GM03348 (cell line): ENCODE data around the gene RRP1B.
"Not testable (repeated sequence)": the region's sequence is repeated elsewhere in the genome, so short reads cannot be mapped to it uniquely, and the experiment has no call there.

ENCODE experiments used
- DNase-seq: peaks from one replicate; pipeline ENCODE4 v3.0.0; 2012; ENCODE audit warnings: low spot score

RRP1B gene

GRCh38 chr21:43697758-43698643 is 38.6 kb downstream of the RRP1B start:
- no peak for DNase-seq

- DNase-seq, result not testable (repeated sequence)
These were observed 40.1 kb downstream of the RRP1B start for GRCh38 chr21:43699492-43699777.

GRCh38 chr21:43699933-43700599 is 40.7 kb downstream of the RRP1B start:
- no peak for DNase-seq

DNA sequence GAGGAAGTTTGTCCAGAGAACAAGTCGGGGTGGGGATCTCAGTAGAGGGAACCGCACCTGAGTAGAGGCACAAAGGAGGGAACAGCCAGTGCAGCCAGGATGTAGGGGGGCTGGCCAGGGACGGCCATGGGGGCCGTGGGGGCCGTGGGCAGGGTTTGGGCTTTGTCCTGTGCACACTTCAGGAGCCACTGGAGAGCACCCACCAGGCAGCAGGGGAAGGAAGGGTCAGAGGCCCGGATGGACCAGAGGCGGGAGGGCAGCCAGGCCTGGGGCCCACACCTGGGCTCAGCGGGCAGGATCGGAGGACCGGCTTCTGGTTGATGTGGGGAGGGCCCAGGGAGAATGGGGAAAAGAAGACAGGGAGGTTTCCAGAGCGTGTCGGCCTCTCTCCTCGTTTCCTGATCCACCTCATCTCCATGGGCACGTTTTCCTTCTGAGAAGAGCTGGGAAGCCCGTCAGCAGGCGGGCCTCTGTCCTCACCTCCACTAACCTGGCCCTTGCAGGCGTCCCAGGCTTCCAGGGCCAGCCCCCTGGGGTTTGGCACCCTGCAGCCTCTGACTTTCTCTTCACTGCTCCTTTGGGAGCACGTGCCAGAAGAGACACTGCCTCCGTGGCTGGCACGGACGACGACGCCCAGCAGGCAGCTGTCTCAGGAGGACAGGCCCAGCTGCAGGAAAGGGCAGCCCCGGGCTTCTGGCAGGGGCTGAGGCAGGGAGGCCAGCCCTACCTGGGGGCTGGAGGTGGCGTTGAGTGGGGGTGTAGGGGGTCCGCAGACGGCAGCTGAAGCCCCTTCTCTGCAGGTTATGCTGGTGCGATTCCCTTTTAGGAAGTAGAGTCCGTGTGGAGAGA is 42.8 kb downstream of the RRP1B start:
- no peak for DNase-seq

GRCh38 chr21:43702785-43703034 is 43.4 kb downstream of the RRP1B start:
- DNase-seq, result peak; percentile 53

- peak; percentile 72 for DNase-seq
These were observed 43.9 kb downstream of the RRP1B start for GRCh38 chr21:43703035-43703880.

DNA sequence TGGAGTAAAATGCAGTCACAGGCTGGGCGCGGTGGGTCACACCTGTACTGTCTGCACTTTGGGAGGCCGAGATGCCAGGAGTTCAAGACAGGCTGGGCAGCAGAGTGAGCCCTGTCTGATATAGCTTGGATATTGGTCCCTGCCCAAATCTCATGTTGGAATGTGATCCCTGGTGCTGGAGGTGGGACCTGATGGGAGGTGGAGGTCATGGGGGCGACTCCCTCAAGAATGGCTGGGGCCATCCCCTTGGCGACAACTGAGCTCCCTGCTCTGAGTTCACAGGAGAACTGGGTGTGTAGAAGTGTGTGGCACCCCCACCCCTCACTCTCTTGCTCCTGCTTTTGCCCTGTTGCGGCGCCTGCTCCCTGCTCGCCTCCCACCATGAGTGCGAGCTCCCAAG is 48.1 kb downstream of the RRP1B start:
- DNase-seq, result no peak

DNA sequence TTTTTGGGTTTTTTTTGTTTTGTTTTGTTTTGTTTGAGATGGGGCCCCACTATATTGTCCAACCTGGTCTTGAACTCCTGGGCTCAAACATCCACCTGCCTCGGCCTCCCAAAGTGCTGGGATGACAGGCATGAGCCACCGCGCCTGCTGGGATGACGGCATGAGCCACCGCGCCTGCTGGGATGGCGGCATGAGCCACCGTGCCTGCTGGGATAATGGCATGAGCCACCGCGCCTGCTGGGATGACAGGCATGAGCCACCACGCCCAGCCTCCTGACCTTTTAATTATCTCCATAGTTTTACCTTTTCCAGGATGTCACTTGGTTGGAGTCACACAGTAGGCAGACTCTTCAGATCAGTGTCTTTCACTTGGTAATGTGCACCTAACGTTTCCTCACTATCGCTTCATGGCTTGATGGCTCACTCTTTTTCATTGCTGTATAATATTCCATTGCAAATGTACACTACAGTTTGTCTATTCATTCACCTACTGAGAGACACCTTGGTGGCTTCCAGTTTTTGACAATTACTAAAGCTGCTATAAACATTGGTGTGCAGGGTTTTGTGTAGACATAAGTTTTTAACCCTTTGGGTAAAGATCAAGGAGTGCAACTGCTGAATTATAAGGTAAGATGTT is 49.5 kb downstream of the RRP1B start:
- DNase-seq, result no peak

DNA sequence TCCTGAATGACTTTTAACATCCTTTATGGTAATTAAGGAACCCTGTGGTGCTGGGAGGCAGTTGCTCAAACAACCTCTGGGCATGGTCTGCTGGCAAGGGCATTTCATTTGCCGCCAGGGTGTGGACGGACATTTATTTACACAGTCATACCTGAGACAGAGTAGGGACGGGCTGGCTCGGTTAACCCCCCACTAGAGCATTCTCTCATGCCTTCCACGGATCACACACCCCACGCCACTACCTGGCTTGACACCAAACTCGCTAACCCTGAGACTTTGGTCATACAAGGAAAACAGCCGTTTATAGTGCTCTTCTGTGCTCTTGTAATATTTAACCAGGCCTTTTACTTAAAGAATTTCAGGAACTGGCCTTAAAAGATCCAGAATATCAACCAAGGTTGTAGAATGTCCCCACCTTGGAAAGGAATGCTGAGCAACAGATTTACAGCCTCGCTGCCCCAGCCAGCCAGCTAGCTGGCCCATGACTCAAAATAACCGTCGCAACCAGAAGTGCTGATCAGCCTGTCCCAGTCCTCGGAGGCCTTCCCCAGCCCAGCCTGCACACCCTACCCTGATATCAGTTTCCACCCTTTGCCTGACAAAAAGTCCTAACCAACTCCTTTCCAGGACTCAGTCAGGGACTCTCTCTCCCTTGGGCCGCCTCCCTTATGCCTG is 53.0 kb downstream of the RRP1B start:
- DNase-seq, result peak; percentile 61

- not testable (repeated sequence) for DNase-seq
These were observed 53.8 kb downstream of the RRP1B start for GRCh38 chr21:43713123-43713522.

GRCh38 chr21:43716376-43717165 is 57.2 kb downstream of the RRP1B start:
- DNase-seq, result peak; percentile 45

- DNase-seq, result no peak
These were observed 58.0 kb downstream of the RRP1B start for GRCh38 chr21:43717166-43717853.

DNA sequence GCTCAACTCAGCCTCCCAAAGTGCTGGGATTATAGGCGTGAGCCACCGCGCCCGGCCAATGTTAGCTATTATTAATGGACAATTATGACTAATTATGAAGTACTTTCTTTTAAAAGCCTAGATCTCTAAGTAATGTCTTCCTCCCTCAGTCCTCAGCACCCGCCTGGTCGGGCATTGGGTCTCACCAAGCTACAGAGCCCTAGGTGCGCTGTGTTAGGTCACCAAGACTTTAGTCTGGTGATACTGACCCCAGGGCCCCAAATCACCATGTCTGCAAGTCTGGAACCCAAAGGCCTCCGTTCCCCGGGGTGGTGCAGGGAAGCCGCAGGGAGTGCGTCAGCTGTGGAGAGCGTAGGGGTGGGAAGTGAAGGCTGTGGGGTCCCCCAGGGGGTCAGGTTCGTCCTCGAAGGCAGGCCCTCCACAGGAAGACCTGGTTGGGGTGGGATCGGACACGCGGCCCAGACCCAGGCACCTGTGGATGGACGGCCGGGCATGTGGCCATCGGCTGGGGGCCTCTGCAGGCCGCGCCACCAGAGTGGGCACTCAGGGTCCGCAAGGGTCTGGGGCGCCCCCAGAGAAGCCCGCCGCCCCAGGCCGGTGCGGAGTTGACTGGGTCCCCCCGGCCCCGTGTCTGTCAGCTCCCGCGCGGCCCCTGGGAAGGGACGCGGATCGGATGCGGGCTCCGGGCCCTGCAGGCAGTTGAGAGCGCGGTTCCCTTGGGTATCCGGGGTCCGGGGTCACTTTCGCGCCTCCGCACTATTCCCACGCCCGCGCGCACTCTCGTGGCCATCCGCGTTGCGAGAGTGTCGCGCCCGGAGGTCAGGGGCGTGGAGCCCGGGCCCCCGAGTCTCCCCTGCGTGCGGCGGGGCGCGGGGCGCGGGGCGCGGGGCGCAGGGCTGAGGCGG is 58.9 kb downstream of the RRP1B start:
- DNase-seq, result no peak

DNA sequence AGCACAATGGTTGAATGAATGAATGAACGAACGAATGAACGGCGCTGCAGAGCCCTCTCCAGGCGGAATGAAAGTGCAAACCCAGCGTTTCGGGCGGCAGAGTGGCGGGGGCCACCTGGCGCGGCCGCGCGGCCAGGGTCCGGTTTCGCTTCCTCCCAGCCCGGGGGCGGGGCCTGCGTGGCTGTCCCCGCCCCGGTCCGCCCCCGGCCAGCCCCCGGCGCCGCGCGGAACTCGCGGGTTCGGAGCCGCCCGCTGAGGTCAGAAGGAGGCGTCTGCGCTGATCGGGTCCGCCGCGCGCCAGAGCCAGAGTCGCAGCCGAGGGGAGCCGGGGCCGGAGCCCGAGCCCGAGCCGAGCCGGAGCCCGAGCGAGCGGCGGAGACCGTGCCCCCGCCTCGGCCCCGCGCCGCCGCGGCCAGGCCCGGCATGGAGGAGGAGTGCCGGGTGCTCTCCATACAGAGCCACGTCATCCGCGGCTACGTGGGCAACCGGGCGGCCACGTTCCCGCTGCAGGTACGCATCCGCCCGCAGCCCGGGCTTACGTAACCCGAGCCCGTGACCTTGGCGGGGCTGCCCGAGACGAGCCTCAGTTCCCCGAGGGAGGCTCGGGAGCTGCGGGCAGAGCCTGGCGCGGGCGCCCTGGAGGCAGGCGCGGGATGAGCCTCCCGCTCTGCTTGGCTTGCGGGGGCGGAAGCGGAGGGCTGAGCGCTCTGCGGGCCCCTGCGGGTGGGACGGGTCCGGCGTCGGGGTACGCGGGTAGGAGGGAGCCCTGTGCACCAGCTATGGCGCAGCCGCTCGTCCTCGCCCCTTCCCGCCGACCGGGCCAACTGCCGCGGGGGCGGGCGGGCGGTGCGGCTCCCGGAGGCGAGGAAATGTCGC is 59.8 kb downstream of the RRP1B start, which contains the start of gene PDXK:
PDXK (plus strand) TSS at position 258 of the 876 bp plus-strand sequence; CDS start at position 424, 166 bp downstream.
- DNase-seq, result peak; percentile 97

DNA sequence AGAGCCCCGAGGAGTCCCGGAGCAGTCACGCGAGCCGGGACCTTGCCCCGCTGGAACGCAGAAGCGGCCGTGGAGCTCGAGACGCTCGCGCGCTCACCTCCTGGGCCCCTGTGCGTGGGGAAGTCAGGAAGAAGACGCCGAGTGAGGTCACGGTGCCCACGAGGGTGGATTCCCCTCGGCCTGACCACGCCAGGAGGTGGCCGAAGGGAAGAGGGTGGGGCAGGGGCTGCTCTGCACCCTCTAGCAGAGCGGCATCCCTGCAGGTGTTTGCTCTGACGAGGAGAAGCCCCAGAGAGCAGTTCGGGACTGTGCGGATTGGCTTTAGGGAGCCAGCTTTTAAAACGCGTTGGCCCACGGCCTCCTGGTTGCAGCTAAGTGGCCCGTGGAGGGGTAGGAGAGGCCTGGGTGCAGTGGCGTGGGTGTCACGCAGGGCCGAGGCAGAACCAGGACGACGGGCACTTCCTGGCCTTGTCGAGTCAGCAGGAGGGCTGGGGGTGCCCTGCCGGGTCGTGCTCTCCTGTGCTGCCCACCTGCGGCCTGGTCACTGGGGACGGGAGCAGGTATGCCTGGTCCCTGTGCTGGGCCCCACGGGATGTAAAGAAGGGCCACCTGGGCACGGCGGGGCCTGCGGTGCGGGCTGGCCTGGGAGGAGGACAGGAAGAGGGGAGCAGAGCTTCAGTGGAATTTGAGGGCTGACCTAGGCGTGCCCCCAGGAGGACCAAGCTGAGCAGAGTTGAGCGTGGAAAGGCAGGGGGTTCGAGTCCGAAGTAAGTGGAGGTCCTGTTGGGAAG is 60.6 kb downstream of the RRP1B start:
- DNase-seq, result no peak

GRCh38 chr21:43720539-43721166 is 61.3 kb downstream of the RRP1B start:
- DNase-seq, result no peak
